AG04449 (cell line): ENCODE results near the gene UBQLN4.

Experiments used
- CTCF ChIA-PET: fragments of 350-600 bp; formaldehyde crosslinking; extraction: SDS; loops from one replicate; lab custom pipeline; 2021; ENCODE audit warnings: antibody characterized with exemption; lab: Yijun Ruan, JAX
- POLR2A ChIA-PET: fragments of 400-600, 350-600 bp; formaldehyde crosslinking; extraction: SDS; loops from one replicate; lab custom pipeline; 2020; ENCODE audit warnings: antibody characterized with exemption, inconsistent platforms; lab: Yijun Ruan, JAX
- DNase-seq: peaks from one replicate; pipeline ENCODE4 v3.0.0-alpha.2; 2010; ENCODE audit warnings: low read depth, low spot score
- H3K4me3 ChIP-seq: 2 replicates; pipeline ENCODE4 v1.5.1; 2011; ENCODE audit warnings: low read depth, mild to moderate bottlenecking, control low read depth, low read length
- CTCF ChIP-seq: IDR thresholded peaks from one replicate; pipeline ENCODE4 v1.5.1; 2011; ENCODE audit warnings: mild to moderate bottlenecking, moderate library complexity, low read length, control low read depth, inconsistent platforms; ENCODE audit not compliant: insufficient read depth; ENCODE audit errors: missing control alignments

The UBQLN4 gene

GRCh38 chr1:156082309-156083091 lies 28.9 kb upstream of the UBQLN4 start, which contains the start of gene MEX3A:
Gene MEX3A (minus strand): TSS chr1:156082465. CDS start chr1:156081998, 467 bp downstream.
- DNase-seq, result no peak
- ChIA-PET CTCF (interaction anchor here (0.7 to 29.5 kb wide), 8 partner anchors 9 to 144 kb away, joined by 3 to 1837 read pairs (median 4); partner anchors contain the start of genes LMNA and SEMA4A), POLR2A (interaction anchor here (0.6 to 0.9 kb wide), 2 partner anchors 20 to 25 kb away, joined by 3 read pairs; no protein-coding TSS in a partner anchor)
- peak within 1 kb of the TSS; percentile 80 for H3K4me3 ChIP-seq
- no peak for TF ChIP-seq CTCF

- ChIA-PET CTCF (interaction anchor here (0.7 to 29.5 kb wide), 5 partner anchors 11 to 143 kb away, joined by 3 to 1837 read pairs (median 7); partner anchors contain the start of genes LMNA and SEMA4A), POLR2A (interaction anchor here (0.9 kb wide), 1 partner anchor 21 kb away, joined by 3 read pairs; no protein-coding TSS in a partner anchor)
Observed at GRCh38 chr1:156081917-156082308, 28.3 kb upstream of the UBQLN4 start.

GRCh38 chr1:156081180-156081916 lies 27.8 kb upstream of the UBQLN4 start:
- TF ChIP-seq CTCF, result no peak
- no peak for DNase-seq
- peak overlapping the region; percentile 80 for H3K4me3 ChIP-seq
- ChIA-PET POLR2A (no interaction called here), CTCF (interaction anchor here (8.1 to 29.5 kb wide), 2 partner anchors 15 to 52 kb away, joined by 63 to 1837 read pairs; partner anchors contain the start of genes LMNA and SEMA4A)

More at GRCh38 chr1:156081917-156082308, 28.3 kb upstream of the UBQLN4 start:
- DNase-seq, result no peak
- no peak for TF ChIP-seq CTCF
- peak overlapping the region; percentile 80 for H3K4me3 ChIP-seq

- peak overlapping the region; percentile 80 for H3K4me3 ChIP-seq
- ChIA-PET POLR2A (no interaction called here), CTCF (interaction anchor here (1.4 to 29.5 kb wide), 4 partner anchors 14 to 53 kb away, joined by 6 to 1837 read pairs (median 40); partner anchors contain the start of genes LMNA and SEMA4A)
- TF ChIP-seq CTCF, result no peak
- DNase-seq, result no peak
Observed at GRCh38 chr1:156080863-156081179, 27.2 kb upstream of the UBQLN4 start.

GRCh38 chr1:156080241-156080862 lies 26.8 kb upstream of the UBQLN4 start:
- ChIA-PET CTCF (interaction anchor here (1.4 to 3.4 kb wide), 2 partner anchors 13 to 16 kb away, joined by 6 to 17 read pairs; no protein-coding TSS in a partner anchor), POLR2A (interaction anchor here (0.6 kb wide), 1 partner anchor 17 kb away, joined by 3 read pairs; no protein-coding TSS in a partner anchor)
- no peak for TF ChIP-seq CTCF
- H3K4me3 ChIP-seq, result peak overlapping the region; percentile 80
- DNase-seq, result no peak
